Neural cell (in vitro differentiated cells): Measurements from ENCODE around the gene ICA1. TPM values are rescaled to one million over a fixed set of nuclear protein-coding genes. Genes with fewer than 3 reads are reported as not detected.

Source experiments
- H2AFZ ChIP-seq: fragments of 200-600, 300-800 bp; sonication (generic), shearing (Covaris generic); 2 replicates; pipeline ENCODE4 v1.6.0; 2014; ENCODE audit warnings: low read depth, mild to moderate bottlenecking, antibody characterized with exemption, low read length, moderate library complexity
- H3F3A ChIP-seq: fragments of 200-600 bp; shearing (Covaris generic); 2 replicates; pipeline ENCODE4 v1.6.1; 2016; ENCODE audit warnings: mild to moderate bottlenecking, moderate library complexity, mixed read lengths, antibody characterized with exemption, low read length; ENCODE audit not compliant: insufficient read depth, poor library complexity, severe bottlenecking
- H3K27ac ChIP-seq: fragments of 200-600, 300-800 bp; sonication (generic), shearing (Covaris generic); 2 replicates; pipeline ENCODE4 v1.5.1; 2014; ENCODE audit warnings: mild to moderate bottlenecking, low read length, moderate library complexity
- H3K27me3 ChIP-seq: fragments of 300-800, 200-600 bp; sonication (generic), shearing (Covaris generic); 2 replicates; pipeline ENCODE4 v1.6.0; 2014; ENCODE audit warnings: mild to moderate bottlenecking, low read depth, low read length, moderate library complexity; ENCODE audit not compliant: insufficient read depth
- H3K36me3 ChIP-seq: fragments of 300-800, 200-600 bp; sonication (generic), shearing (Covaris generic); 2 replicates; pipeline ENCODE4 v1.5.1; 2014; ENCODE audit warnings: mild to moderate bottlenecking, antibody characterized with exemption, low read length, moderate library complexity; ENCODE audit not compliant: insufficient read depth
- H3K4me2 ChIP-seq: fragments of 300-800, 200-600 bp; sonication (generic), shearing (Covaris generic); 2 replicates; pipeline ENCODE4 v1.6.0; 2014; ENCODE audit warnings: mild to moderate bottlenecking, low read length
- H3K4me3 ChIP-seq: fragments of 300-800, 200-600 bp; sonication (generic), shearing (Covaris generic); 2 replicates; pipeline ENCODE4 v1.5.1; 2014; ENCODE audit warnings: mild to moderate bottlenecking, low read length, moderate library complexity
- H3K79me2 ChIP-seq: fragments of 200-600 bp; shearing (Covaris generic); replicated peaks from 2 replicates; pipeline ENCODE4 v1.6.0; 2014; ENCODE audit warnings: mild to moderate bottlenecking, low read length, moderate library complexity; ENCODE audit not compliant: insufficient read depth
- H3K9ac ChIP-seq: fragments of 300-800, 200-600 bp; sonication (generic), shearing (Covaris generic); 2 replicates; pipeline ENCODE4 v1.6.1; 2016; ENCODE audit warnings: mild to moderate bottlenecking, low read length, mixed read lengths
- H3K9me2 ChIP-seq: fragments of 200-600 bp; shearing (Covaris generic); 2 replicates; pipeline ENCODE4 v1.6.1; 2016; ENCODE audit warnings: mild to moderate bottlenecking, low read length, mixed read lengths; ENCODE audit not compliant: insufficient read depth
- H3K9me3 ChIP-seq: fragments of 200-600, 300-800 bp; sonication (generic), shearing (Covaris generic); 2 replicates; pipeline ENCODE4 v1.6.1; 2016; ENCODE audit warnings: mild to moderate bottlenecking, mixed run types, low read length, moderate library complexity, mixed read lengths
- H4K20me1 ChIP-seq: fragments of 200-600 bp; shearing (Covaris generic); 2 replicates; pipeline ENCODE4 v1.6.1; 2016; ENCODE audit warnings: mild to moderate bottlenecking, mixed run types; ENCODE audit not compliant: insufficient read depth
- EP300 ChIP-seq: fragments of 450-650 bp; conservative IDR thresholded peaks from 2 replicates; pipeline ENCODE4 v1.6.1; 2014; ENCODE audit warnings: antibody characterized with exemption, mild to moderate bottlenecking, moderate library complexity; ENCODE audit not compliant: poor library complexity, severe bottlenecking
- EZH2 ChIP-seq: fragments of 200-600, 300-800 bp; shearing (Covaris generic), sonication (generic); IDR thresholded peaks from 2 replicates; pipeline ENCODE4 v1.6.1; 2014; ENCODE audit warnings: antibody characterized with exemption, low read length, borderline replicate concordance, mild to moderate bottlenecking; ENCODE audit not compliant: insufficient read depth, poor library complexity, severe bottlenecking
- MXI1 ChIP-seq: fragments of 450-650 bp; conservative IDR thresholded peaks from 2 replicates; pipeline ENCODE4 v1.6.1; 2014; ENCODE audit warnings: antibody characterized with exemption, mild to moderate bottlenecking; ENCODE audit not compliant: poor library complexity, severe bottlenecking
- POLR2AphosphoS5 ChIP-seq: IDR thresholded peaks from 2 replicates; pipeline ENCODE4 v1.6.1; 2012
- RAD21 ChIP-seq: fragments of 450-650 bp; conservative IDR thresholded peaks from 2 replicates; pipeline ENCODE4 v1.6.1; 2014; ENCODE audit warnings: antibody characterized with exemption, mild to moderate bottlenecking, moderate library complexity
- TAF1 ChIP-seq: IDR thresholded peaks from 2 replicates; pipeline ENCODE4 v1.6.1; 2012; ENCODE audit warnings: low read depth
- polyA plus RNA-seq: library from polyadenylated mRNA; depleted of rRNA; stranded (reverse); fragments of >200 nt; gene quantifications from 2 replicates; pipeline ENCODE4 v1.2.3, GENCODE V29; 2014
- TF ChIP-seq, protein P1 (sequence below): IDR thresholded peaks from 2 replicates; pipeline ENCODE4 v1.6.1; 2012; ENCODE audit warnings: borderline replicate concordance
- TF ChIP-seq, protein P2 (sequence below): fragments of 450-650 bp; IDR thresholded peaks from 2 replicates; pipeline ENCODE4 v1.5.1; 2014; ENCODE audit warnings: antibody characterized with exemption, mild to moderate bottlenecking, moderate library complexity; ENCODE audit not compliant: poor library complexity, severe bottlenecking

ICA1 gene
- polyA plus RNA-seq, 1 donor from 2014 or later, result 18.6 TPM

DNA sequence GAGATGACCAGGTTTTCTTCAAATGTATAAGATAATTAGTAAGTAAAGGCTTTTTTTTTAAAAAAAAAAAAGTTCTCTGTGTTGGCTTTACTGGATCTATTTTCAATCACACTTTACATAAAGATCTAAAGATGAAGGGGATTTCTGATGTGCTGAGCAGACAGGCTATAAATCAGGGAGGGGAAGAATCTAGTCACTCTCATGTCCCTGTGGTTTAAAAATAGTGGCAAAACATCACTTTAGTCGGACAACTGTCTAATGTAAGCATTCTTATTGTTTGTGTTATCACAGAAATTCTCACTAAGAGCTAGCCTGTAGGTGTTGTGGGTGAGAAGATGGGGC is 132.7 kb downstream of the ICA1 start:
- TF ChIP-seq, protein P1, sequence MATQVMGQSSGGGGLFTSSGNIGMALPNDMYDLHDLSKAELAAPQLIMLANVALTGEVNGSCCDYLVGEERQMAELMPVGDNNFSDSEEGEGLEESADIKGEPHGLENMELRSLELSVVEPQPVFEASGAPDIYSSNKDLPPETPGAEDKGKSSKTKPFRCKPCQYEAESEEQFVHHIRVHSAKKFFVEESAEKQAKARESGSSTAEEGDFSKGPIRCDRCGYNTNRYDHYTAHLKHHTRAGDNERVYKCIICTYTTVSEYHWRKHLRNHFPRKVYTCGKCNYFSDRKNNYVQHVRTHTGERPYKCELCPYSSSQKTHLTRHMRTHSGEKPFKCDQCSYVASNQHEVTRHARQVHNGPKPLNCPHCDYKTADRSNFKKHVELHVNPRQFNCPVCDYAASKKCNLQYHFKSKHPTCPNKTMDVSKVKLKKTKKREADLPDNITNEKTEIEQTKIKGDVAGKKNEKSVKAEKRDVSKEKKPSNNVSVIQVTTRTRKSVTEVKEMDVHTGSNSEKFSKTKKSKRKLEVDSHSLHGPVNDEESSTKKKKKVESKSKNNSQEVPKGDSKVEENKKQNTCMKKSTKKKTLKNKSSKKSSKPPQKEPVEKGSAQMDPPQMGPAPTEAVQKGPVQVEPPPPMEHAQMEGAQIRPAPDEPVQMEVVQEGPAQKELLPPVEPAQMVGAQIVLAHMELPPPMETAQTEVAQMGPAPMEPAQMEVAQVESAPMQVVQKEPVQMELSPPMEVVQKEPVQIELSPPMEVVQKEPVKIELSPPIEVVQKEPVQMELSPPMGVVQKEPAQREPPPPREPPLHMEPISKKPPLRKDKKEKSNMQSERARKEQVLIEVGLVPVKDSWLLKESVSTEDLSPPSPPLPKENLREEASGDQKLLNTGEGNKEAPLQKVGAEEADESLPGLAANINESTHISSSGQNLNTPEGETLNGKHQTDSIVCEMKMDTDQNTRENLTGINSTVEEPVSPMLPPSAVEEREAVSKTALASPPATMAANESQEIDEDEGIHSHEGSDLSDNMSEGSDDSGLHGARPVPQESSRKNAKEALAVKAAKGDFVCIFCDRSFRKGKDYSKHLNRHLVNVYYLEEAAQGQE, result no peak
- TF ChIP-seq POLR2AphosphoS5, result no peak
- TF ChIP-seq EP300, result no peak
- H3K36me3 ChIP-seq, result no peaks in the 10 kb centered on the region
- no peak overlapping the region for H3K4me2 ChIP-seq
- H3K4me3 ChIP-seq, result no peak overlapping the region
- H3K79me2 ChIP-seq, result no peaks in the 10 kb centered on the region
- no peaks in the 10 kb centered on the region for H3K9me3 ChIP-seq
- H3F3A ChIP-seq, result no peaks in the 10 kb centered on the region
- H3K9ac ChIP-seq, result no peak overlapping the region
- H4K20me1 ChIP-seq, result no peaks in the 10 kb centered on the region
- H3K9me2 ChIP-seq, result no peaks in the 10 kb centered on the region
- no peaks in the 10 kb centered on the region for H3K27me3 ChIP-seq
- H3K27ac ChIP-seq, result no peak overlapping the region
- no peak overlapping the region for H2AFZ ChIP-seq

DNA sequence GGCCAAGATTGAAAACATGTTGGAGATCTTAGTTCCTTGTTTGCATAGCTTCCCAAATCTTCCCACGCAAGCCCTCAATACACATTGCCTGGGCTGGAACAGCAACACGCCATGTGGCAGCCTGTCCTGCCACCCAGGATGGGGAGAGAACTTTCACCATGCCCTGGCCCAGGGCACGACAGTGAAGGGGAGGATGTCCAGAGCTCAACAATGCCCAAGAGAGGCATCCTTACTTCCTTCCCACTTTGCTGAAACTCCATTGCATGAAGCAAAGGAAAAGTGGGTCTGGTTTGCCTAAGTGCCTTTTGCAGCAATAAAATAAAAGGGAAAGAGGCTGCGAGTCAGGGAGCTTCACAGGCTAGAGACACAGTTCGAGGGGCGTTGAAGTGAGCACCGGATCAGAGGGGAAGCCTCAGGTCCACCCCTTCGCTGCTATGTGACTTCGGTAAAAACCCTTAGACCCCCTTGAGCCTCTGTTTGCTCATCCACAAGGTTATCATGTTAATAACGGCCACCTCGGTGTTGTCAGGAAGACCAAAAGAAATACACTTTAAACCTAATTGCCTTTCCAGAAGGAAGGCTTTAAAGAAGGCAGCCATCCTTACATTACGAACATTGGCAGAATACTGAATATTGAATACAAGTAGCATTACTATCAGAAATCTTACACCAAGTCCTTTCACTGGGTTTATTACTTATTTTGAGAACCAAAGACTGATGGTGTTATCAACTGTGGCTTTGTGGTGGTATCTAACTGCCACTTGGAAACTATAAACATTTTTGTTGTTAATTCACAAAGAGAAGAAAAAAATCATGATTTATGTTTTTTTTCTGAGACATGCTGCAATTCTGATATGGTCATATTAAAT is 133.3 kb downstream of the ICA1 start:
- H3K9me3 ChIP-seq, result no peaks in the 10 kb centered on the region
- H3K9ac ChIP-seq, result no peak overlapping the region
- no peaks in the 10 kb centered on the region for H3K79me2 ChIP-seq
- no peak overlapping the region for H3K4me2 ChIP-seq
- H3K27me3 ChIP-seq, result no peaks in the 10 kb centered on the region
- no peak overlapping the region for H2AFZ ChIP-seq
- H3K4me3 ChIP-seq, result no peak overlapping the region
- H3K9me2 ChIP-seq, result no peaks in the 10 kb centered on the region
- H3K27ac ChIP-seq, result no peak overlapping the region
- TF ChIP-seq EZH2 (no peak), EP300 (no peak), MXI1 (no peak), RAD21 (no peak), POLR2AphosphoS5 (no peak)
- TF ChIP-seq, protein P2, sequence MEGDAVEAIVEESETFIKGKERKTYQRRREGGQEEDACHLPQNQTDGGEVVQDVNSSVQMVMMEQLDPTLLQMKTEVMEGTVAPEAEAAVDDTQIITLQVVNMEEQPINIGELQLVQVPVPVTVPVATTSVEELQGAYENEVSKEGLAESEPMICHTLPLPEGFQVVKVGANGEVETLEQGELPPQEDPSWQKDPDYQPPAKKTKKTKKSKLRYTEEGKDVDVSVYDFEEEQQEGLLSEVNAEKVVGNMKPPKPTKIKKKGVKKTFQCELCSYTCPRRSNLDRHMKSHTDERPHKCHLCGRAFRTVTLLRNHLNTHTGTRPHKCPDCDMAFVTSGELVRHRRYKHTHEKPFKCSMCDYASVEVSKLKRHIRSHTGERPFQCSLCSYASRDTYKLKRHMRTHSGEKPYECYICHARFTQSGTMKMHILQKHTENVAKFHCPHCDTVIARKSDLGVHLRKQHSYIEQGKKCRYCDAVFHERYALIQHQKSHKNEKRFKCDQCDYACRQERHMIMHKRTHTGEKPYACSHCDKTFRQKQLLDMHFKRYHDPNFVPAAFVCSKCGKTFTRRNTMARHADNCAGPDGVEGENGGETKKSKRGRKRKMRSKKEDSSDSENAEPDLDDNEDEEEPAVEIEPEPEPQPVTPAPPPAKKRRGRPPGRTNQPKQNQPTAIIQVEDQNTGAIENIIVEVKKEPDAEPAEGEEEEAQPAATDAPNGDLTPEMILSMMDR, result no peak
- H4K20me1 ChIP-seq, result no peaks in the 10 kb centered on the region
- no peaks in the 10 kb centered on the region for H3F3A ChIP-seq
- H3K36me3 ChIP-seq, result no peaks in the 10 kb centered on the region

DNA sequence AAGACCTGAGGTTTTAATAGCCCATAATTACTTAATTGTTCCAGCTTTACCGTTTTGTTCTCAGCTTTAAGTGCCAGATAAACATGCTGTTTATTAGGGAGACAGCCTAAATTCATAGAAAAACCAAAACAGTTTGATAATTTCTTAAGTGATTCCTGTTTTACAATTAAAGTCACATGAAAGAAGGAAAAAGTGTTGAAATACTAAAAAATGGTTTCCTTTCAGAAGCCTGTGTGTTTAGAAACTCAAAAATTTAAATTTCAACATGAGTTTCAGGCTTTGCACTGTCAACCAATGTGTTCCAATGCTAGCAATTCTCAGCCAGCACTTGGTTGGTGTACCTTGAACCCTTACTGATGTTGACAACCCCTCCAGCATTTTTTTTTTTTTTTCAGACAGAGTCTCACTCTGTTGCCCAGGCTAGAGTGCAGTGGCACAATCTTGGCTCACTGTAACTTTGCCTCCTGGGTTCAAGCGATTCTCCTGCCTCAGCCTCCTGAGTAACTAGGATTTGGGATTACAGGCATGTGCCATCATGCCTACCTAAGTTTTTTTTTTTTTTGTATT is 135.3 kb downstream of the ICA1 start:
- TF ChIP-seq EZH2 (no peak), TAF1 (no peak)
- TF ChIP-seq, protein P2, result no peak
- Histone ChIP-seq H3K4me3 (no peak overlapping the region), H3K4me2 (no peak overlapping the region), H3K36me3 (no peaks in the 10 kb centered on the region), H3F3A (no peaks in the 10 kb centered on the region), H3K27me3 (no peaks in the 10 kb centered on the region), H3K27ac (no peak overlapping the region), H3K79me2 (no peaks in the 10 kb centered on the region), H2AFZ (no peak overlapping the region), H3K9me2 (no peaks in the 10 kb centered on the region), H4K20me1 (no peaks in the 10 kb centered on the region), H3K9me3 (no peaks in the 10 kb centered on the region), H3K9ac (no peak overlapping the region)
